Measurements from ENCODE around the gene C16orf92. TPM values are rescaled to one million over a fixed set of nuclear protein-coding genes. Genes with fewer than 3 reads are reported as not detected.

Gene C16orf92
- not detected for polyA plus RNA-seq (2013, experiment 1 of 4)
- polyA plus RNA-seq (2013, experiment 2 of 4): not detected
- not detected for polyA plus RNA-seq (2013, experiment 3 of 4)
- polyA plus RNA-seq (2013, experiment 4 of 4): not detected

GRCh38 chr16:30022887-30023286 is at the start of gene C16orf92:
TSS of gene C16orf92 (plus strand) at chr16:30023198. CDS start at chr16:30023341, 143 bp downstream.
- Histone ChIP-seq H3K27me3 (ENCODE audit: control insufficient read depth, insufficient read depth, low read length, poor library complexity, severe bottlenecking) (no peaks in the 10 kb centered on the region), H3K36me3 (ENCODE audit: control insufficient read depth, insufficient read depth, low read length) (no peaks in the 10 kb centered on the region), H3K9me3 (ENCODE audit: control insufficient read depth, low read length) (no peaks in the 10 kb centered on the region), H3K4me1 (ENCODE audit: control insufficient read depth, insufficient read depth, low read length) (no peaks in the 10 kb centered on the region), H3K27ac (ENCODE audit: insufficient read depth, low read depth, low read length, poor library complexity, severe bottlenecking) (no peak within 1 kb of the TSS), H3K4me3 (ENCODE audit: insufficient read depth, low read depth, low read length) (no peak within 1 kb of the TSS)
- 91 to 92% methylated on average over 6 of the region's 6 CpGs for WGBS, 2 experiments

GRCh38 chr16:29973384-29974246 is 49.4 kb upstream of the C16orf92 start, which contains the start of gene TAOK2:
TSS of gene TAOK2 (plus strand) at chr16:29973868. CDS start at chr16:29977773, 3,905 bp downstream.
- 3% methylated on average over 75 of the region's 75 CpGs for WGBS, 2 experiments
- Histone ChIP-seq H3K27me3 (ENCODE audit: control insufficient read depth, insufficient read depth, low read length, poor library complexity, severe bottlenecking) (no peaks in the 10 kb centered on the region), H3K4me1 (ENCODE audit: control insufficient read depth, insufficient read depth, low read length) (peaks cover 26% of the 10 kb centered on the region), H3K9me3 (ENCODE audit: control insufficient read depth, low read length) (peaks cover 3% of the 10 kb centered on the region), H3K27ac (ENCODE audit: insufficient read depth, low read depth, low read length, poor library complexity, severe bottlenecking) (peak within 1 kb of the TSS; percentile 11), H3K36me3 (ENCODE audit: control insufficient read depth, insufficient read depth, low read length) (peaks cover 16% of the 10 kb centered on the region), H3K4me3 (ENCODE audit: insufficient read depth, low read depth, low read length) (peak within 1 kb of the TSS; percentile 64)

- WGBS, 2 experiments: 8% methylated on average over 31 of the region's 31 CpGs
- H3K4me1 ChIP-seq (ENCODE audit: control insufficient read depth, insufficient read depth, low read length): peaks cover 26% of the 10 kb centered on the region
- H3K27me3 ChIP-seq (ENCODE audit: control insufficient read depth, insufficient read depth, low read length, poor library complexity, severe bottlenecking): no peaks in the 10 kb centered on the region
- peak overlapping the region; percentile 11 for H3K27ac ChIP-seq (ENCODE audit: insufficient read depth, low read depth, low read length, poor library complexity, severe bottlenecking)
- peaks cover 20% of the 10 kb centered on the region for H3K36me3 ChIP-seq (ENCODE audit: control insufficient read depth, insufficient read depth, low read length)
- peak overlapping the region; percentile 64 for H3K4me3 ChIP-seq (ENCODE audit: insufficient read depth, low read depth, low read length)
- H3K9me3 ChIP-seq (ENCODE audit: control insufficient read depth, low read length): peaks cover 3% of the 10 kb centered on the region
These were observed 48.5 kb upstream of the C16orf92 start for GRCh38 chr16:29974291-29975133.

- WGBS, 2 experiments: 77 to 85% methylated on average over 5 of the region's 5 CpGs
- H3K9me3 ChIP-seq (ENCODE audit: control insufficient read depth, low read length): peaks cover 3% of the 10 kb centered on the region
- H3K27ac ChIP-seq (ENCODE audit: insufficient read depth, low read depth, low read length, poor library complexity, severe bottlenecking): no peak overlapping the region
- peaks cover 26% of the 10 kb centered on the region for H3K4me1 ChIP-seq (ENCODE audit: control insufficient read depth, insufficient read depth, low read length)
- H3K4me3 ChIP-seq (ENCODE audit: insufficient read depth, low read depth, low read length): peak overlapping the region; percentile 64
- H3K27me3 ChIP-seq (ENCODE audit: control insufficient read depth, insufficient read depth, low read length, poor library complexity, severe bottlenecking): no peaks in the 10 kb centered on the region
- H3K36me3 ChIP-seq (ENCODE audit: control insufficient read depth, insufficient read depth, low read length): peaks cover 22% of the 10 kb centered on the region
These were observed 47.9 kb upstream of the C16orf92 start for GRCh38 chr16:29975134-29975538.

- Histone ChIP-seq H3K4me1 (ENCODE audit: control insufficient read depth, insufficient read depth, low read length) (peaks cover 26% of the 10 kb centered on the region), H3K4me3 (ENCODE audit: insufficient read depth, low read depth, low read length) (peak overlapping the region; percentile 64), H3K27me3 (ENCODE audit: control insufficient read depth, insufficient read depth, low read length, poor library complexity, severe bottlenecking) (no peaks in the 10 kb centered on the region), H3K9me3 (ENCODE audit: control insufficient read depth, low read length) (peaks cover 3% of the 10 kb centered on the region), H3K36me3 (ENCODE audit: control insufficient read depth, insufficient read depth, low read length) (peaks cover 29% of the 10 kb centered on the region), H3K27ac (ENCODE audit: insufficient read depth, low read depth, low read length, poor library complexity, severe bottlenecking) (no peak overlapping the region)
- WGBS, 2 experiments: 46 to 54% methylated on average over 6 of the region's 6 CpGs
These were observed 47.0 kb upstream of the C16orf92 start for GRCh38 chr16:29975811-29976511.

- Histone ChIP-seq H3K36me3 (ENCODE audit: control insufficient read depth, insufficient read depth, low read length) (peaks cover 40% of the 10 kb centered on the region), H3K4me3 (ENCODE audit: insufficient read depth, low read depth, low read length) (no peak overlapping the region), H3K9me3 (ENCODE audit: control insufficient read depth, low read length) (peaks cover 3% of the 10 kb centered on the region), H3K27ac (ENCODE audit: insufficient read depth, low read depth, low read length, poor library complexity, severe bottlenecking) (no peak overlapping the region), H3K4me1 (ENCODE audit: control insufficient read depth, insufficient read depth, low read length) (peaks cover 26% of the 10 kb centered on the region), H3K27me3 (ENCODE audit: control insufficient read depth, insufficient read depth, low read length, poor library complexity, severe bottlenecking) (no peaks in the 10 kb centered on the region)
- 89 to 90% methylated on average over 9 of the region's 9 CpGs for WGBS, 2 experiments
These were observed 45.8 kb upstream of the C16orf92 start for GRCh38 chr16:29977063-29977825.

GRCh38 chr16:29978081-29978480 is 44.9 kb upstream of the C16orf92 start:
- Histone ChIP-seq H3K9me3 (ENCODE audit: control insufficient read depth, low read length) (peaks cover under 1% of the 10 kb centered on the region), H3K4me3 (ENCODE audit: insufficient read depth, low read depth, low read length) (no peak overlapping the region), H3K36me3 (ENCODE audit: control insufficient read depth, insufficient read depth, low read length) (peaks cover 48% of the 10 kb centered on the region), H3K4me1 (ENCODE audit: control insufficient read depth, insufficient read depth, low read length) (peaks cover 26% of the 10 kb centered on the region), H3K27ac (ENCODE audit: insufficient read depth, low read depth, low read length, poor library complexity, severe bottlenecking) (no peak overlapping the region), H3K27me3 (ENCODE audit: control insufficient read depth, insufficient read depth, low read length, poor library complexity, severe bottlenecking) (no peaks in the 10 kb centered on the region)
- 96 to 97% methylated on average over 9 of the region's 9 CpGs for WGBS, 2 experiments

GRCh38 chr16:29978564-29979270 is 44.3 kb upstream of the C16orf92 start:
- Histone ChIP-seq H3K27me3 (ENCODE audit: control insufficient read depth, insufficient read depth, low read length, poor library complexity, severe bottlenecking) (no peaks in the 10 kb centered on the region), H3K27ac (ENCODE audit: insufficient read depth, low read depth, low read length, poor library complexity, severe bottlenecking) (no peak overlapping the region), H3K9me3 (ENCODE audit: control insufficient read depth, low read length) (no peaks in the 10 kb centered on the region), H3K4me1 (ENCODE audit: control insufficient read depth, insufficient read depth, low read length) (peaks cover 26% of the 10 kb centered on the region), H3K36me3 (ENCODE audit: control insufficient read depth, insufficient read depth, low read length) (peaks cover 55% of the 10 kb centered on the region), H3K4me3 (ENCODE audit: insufficient read depth, low read depth, low read length) (no peak overlapping the region)
- 94 to 95% methylated on average over 9 of the region's 9 CpGs for WGBS, 2 experiments
